ENCODE measurements around the gene MAML1.

DNA sequence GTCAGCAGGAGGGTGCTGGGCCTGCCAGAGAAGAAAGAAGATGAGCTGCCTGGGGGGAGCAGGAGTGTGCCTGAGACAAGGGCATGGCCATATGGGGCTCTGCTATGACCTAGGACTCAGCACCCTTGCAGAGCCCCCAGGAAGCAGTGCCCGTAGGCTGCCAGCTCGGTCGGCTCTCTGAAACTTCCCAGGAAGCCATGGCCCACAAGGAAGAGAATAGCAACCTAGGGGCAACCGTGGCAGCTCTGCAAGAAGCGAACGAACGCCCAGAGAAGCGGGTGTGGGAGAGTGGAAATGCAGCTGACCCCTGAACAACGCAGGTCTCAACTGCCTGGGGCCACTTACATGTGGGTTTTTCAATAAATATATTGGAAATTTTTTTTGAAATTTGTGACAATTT, 50.5 kb downstream of the MAML1 start:
- TF ChIP-seq, protein P1, sequence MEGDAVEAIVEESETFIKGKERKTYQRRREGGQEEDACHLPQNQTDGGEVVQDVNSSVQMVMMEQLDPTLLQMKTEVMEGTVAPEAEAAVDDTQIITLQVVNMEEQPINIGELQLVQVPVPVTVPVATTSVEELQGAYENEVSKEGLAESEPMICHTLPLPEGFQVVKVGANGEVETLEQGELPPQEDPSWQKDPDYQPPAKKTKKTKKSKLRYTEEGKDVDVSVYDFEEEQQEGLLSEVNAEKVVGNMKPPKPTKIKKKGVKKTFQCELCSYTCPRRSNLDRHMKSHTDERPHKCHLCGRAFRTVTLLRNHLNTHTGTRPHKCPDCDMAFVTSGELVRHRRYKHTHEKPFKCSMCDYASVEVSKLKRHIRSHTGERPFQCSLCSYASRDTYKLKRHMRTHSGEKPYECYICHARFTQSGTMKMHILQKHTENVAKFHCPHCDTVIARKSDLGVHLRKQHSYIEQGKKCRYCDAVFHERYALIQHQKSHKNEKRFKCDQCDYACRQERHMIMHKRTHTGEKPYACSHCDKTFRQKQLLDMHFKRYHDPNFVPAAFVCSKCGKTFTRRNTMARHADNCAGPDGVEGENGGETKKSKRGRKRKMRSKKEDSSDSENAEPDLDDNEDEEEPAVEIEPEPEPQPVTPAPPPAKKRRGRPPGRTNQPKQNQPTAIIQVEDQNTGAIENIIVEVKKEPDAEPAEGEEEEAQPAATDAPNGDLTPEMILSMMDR (IDR thresholded peaks at IDR 0.05; ENCODE audit: low read depth, low read length, missing input control), result no peak
- TF ChIP-seq YY1 (IDR thresholded peaks at IDR 0.05), result no peak
